SK-N-SH (cell line): Measurements from ENCODE around the gene ATP6V0E2. TPM values are rescaled to one million over a fixed set of nuclear protein-coding genes. Genes with fewer than 3 reads are reported as not detected.

Experiments used
- CTCF ChIA-PET: fragments of 300-600, 350-600 bp; formaldehyde crosslinking; extraction: SDS; loops from one replicate; lab custom pipeline; 2021; lab: Yijun Ruan, JAX
- POLR2A ChIA-PET: fragments of 350-600 bp; sonication (Branson Sonifier 250); formaldehyde crosslinking; extraction: SDS; loops from one replicate; lab custom pipeline; 2020; ENCODE audit warnings: antibody characterized with exemption, inconsistent platforms; lab: Yijun Ruan, JAX
- DNase-seq: peaks from one replicate; pipeline ENCODE4 v3.0.0; 2012
- H2AFZ ChIP-seq: fragments of 200-600 bp; sonication (generic); 2 replicates; pipeline ENCODE4 v1.8.1; 2016; ENCODE audit warnings: antibody characterized with exemption, mild to moderate bottlenecking, low read depth
- H3F3A ChIP-seq: fragments of 200-600 bp; sonication (generic); replicated peaks from 2 replicates; pipeline ENCODE3; 2016; ENCODE audit warnings: antibody characterized with exemption, mild to moderate bottlenecking; ENCODE audit not compliant: insufficient read depth
- H3K27ac ChIP-seq, 2 experiments: fragments of 200-500 bp in 1 of 2; fragments of 200-600 bp in 1 of 2; sonication (Bioruptor generic) in 1 of 2; sonication (generic), shearing (Covaris generic) in 1 of 2; 2 replicates each; pipeline versions ENCODE4 v1.5.1 to v1.6.1; 2014 to 2016; ENCODE audit warnings: low read depth in 2 of 2, inconsistent platforms in 1 of 2, low read length in 1 of 2, mild to moderate bottlenecking in 1 of 2, mixed read lengths in 1 of 2
- H3K27me3 ChIP-seq: fragments of 200-600 bp; sonication (generic), shearing (Covaris generic); 2 replicates; pipeline ENCODE4 v1.6.1; 2016; ENCODE audit warnings: mixed run types; ENCODE audit not compliant: insufficient read depth
- H3K36me3 ChIP-seq, 2 experiments: fragments of 200-500 bp in 1 of 2; fragments of 200-600 bp in 1 of 2; sonication (Bioruptor generic) in 1 of 2; sonication (generic) in 1 of 2; replicated peaks in 1 of 2; 2 replicates each; pipeline versions ENCODE3 to v1.5.1; 2014 to 2016; ENCODE audit warnings: low read length in 1 of 2, mild to moderate bottlenecking in 1 of 2; ENCODE audit not compliant: insufficient read depth in 2 of 2, control insufficient read depth in 1 of 2
- H3K4me1 ChIP-seq, 2 experiments: fragments of 200-500 bp in 1 of 2; fragments of 200-600 bp in 1 of 2; sonication (Bioruptor generic) in 1 of 2; sonication (generic), shearing (Covaris generic) in 1 of 2; 2 replicates each; pipeline versions ENCODE4 v1.5.1 to v1.6.1; 2014 to 2016; ENCODE audit warnings: low read depth in 1 of 2, low read length in 1 of 2, mixed run types in 1 of 2; ENCODE audit not compliant: insufficient read depth in 2 of 2, control insufficient read depth in 1 of 2
- H3K4me2 ChIP-seq: fragments of 200-600 bp; sonication (generic), shearing (Covaris generic); 2 replicates; pipeline ENCODE4 v1.6.1; 2017; ENCODE audit warnings: mixed run types
- H3K4me3 ChIP-seq, 2 experiments: fragments of 200-500 bp in 1 of 2; fragments of 200-600 bp in 1 of 2; sonication (Bioruptor generic) in 1 of 2; sonication (generic), shearing (Covaris generic) in 1 of 2; 2 replicates each; pipeline versions ENCODE4 v1.5.1 to v1.8.1; 2014 to 2016; ENCODE audit warnings: low read depth in 2 of 2, inconsistent platforms in 1 of 2, low read length in 1 of 2, mild to moderate bottlenecking in 1 of 2, mixed read lengths in 1 of 2, moderate library complexity in 1 of 2
- H3K79me2 ChIP-seq: fragments of 200-600 bp; sonication (generic); 2 replicates; pipeline ENCODE4 v1.8.1; 2017; ENCODE audit warnings: mild to moderate bottlenecking; ENCODE audit not compliant: insufficient read depth
- H3K9ac ChIP-seq: fragments of 200-600 bp; sonication (generic); 2 replicates; pipeline ENCODE4 v1.6.1; 2017; ENCODE audit warnings: mixed run types
- H3K9me2 ChIP-seq: fragments of 200-600 bp; sonication (generic); 2 replicates; pipeline ENCODE4 v1.6.1; 2017; ENCODE audit warnings: mixed run types
- H3K9me3 ChIP-seq: fragments of 200-600 bp; sonication (generic); 2 replicates; pipeline ENCODE4 v1.6.1; 2017; ENCODE audit warnings: mixed run types, mild to moderate bottlenecking, moderate library complexity
- H4K20me1 ChIP-seq: fragments of 200-600 bp; sonication (generic); 2 replicates; pipeline ENCODE4 v1.6.1; 2017; ENCODE audit warnings: mild to moderate bottlenecking, mixed run types; ENCODE audit not compliant: insufficient read depth
- CHD2 ChIP-seq: fragments of 150-350 bp; IDR thresholded peaks from 2 replicates; pipeline ENCODE4 v1.6.1; 2018; ENCODE audit warnings: low read length; ENCODE audit not compliant: partially characterized antibody
- ELF1 ChIP-seq: IDR thresholded peaks from 2 replicates; pipeline ENCODE4 v1.4.0; 2012
- EZH2phosphoT487 ChIP-seq: fragments of 200-600 bp; sonication (generic); IDR thresholded peaks from 2 replicates; pipeline ENCODE4 v1.6.1; 2017; ENCODE audit warnings: low read depth, mixed run types, mild to moderate bottlenecking, antibody characterized with exemption, moderate library complexity, borderline replicate concordance
- FOSL2 ChIP-seq: IDR thresholded peaks from 2 replicates; pipeline ENCODE4 v1.4.0; 2012; ENCODE audit warnings: low read depth, mild to moderate bottlenecking, moderate library complexity, borderline replicate concordance
- FOXJ3 ChIP-seq: sonication (generic); formaldehyde crosslinking; IDR thresholded peaks from 2 replicates; pipeline ENCODE4 v1.5.1; 2020; ENCODE audit warnings: mild to moderate bottlenecking, missing genetic modification reagents
- FOXM1 ChIP-seq: IDR thresholded peaks from 2 replicates; pipeline ENCODE4 v1.4.0; 2012; ENCODE audit warnings: low read depth, mild to moderate bottlenecking
- GABPA ChIP-seq: IDR thresholded peaks from 2 replicates; pipeline ENCODE4 v1.4.0; 2012; ENCODE audit warnings: low read depth, mild to moderate bottlenecking
- GATA2 ChIP-seq: sonication (generic); formaldehyde crosslinking; IDR thresholded peaks from 2 replicates; pipeline ENCODE4 v1.5.0; 2020; ENCODE audit warnings: mild to moderate bottlenecking, missing genetic modification reagents
- JUND ChIP-seq: IDR thresholded peaks from 2 replicates; pipeline ENCODE4 v1.4.0; 2012
- NFIC ChIP-seq: IDR thresholded peaks from 2 replicates; pipeline ENCODE4 v1.4.0; 2012; ENCODE audit warnings: borderline replicate concordance
- RAD21 ChIP-seq: IDR thresholded peaks from 2 replicates; pipeline ENCODE4 v1.6.1; 2012; ENCODE audit warnings: mild to moderate bottlenecking, low read length
- RFX5 ChIP-seq: IDR thresholded peaks from 2 replicates; pipeline ENCODE4 v1.6.1; 2012; ENCODE audit warnings: mild to moderate bottlenecking, improper control_type of control experiment, low read length
- RXRA ChIP-seq: IDR thresholded peaks from 2 replicates; pipeline ENCODE4 v1.4.0; 2012; ENCODE audit warnings: low read depth, mild to moderate bottlenecking, borderline replicate concordance
- SIN3A ChIP-seq: IDR thresholded peaks from 2 replicates; pipeline ENCODE4 v1.6.1; 2012; ENCODE audit warnings: low read depth, mild to moderate bottlenecking, low read length, moderate library complexity, borderline replicate concordance
- TAF1 ChIP-seq: IDR thresholded peaks from 2 replicates; pipeline ENCODE4 v1.6.1; 2012; ENCODE audit warnings: low read depth, mild to moderate bottlenecking, low read length, moderate library complexity, borderline replicate concordance
- TCF12 ChIP-seq: IDR thresholded peaks from 2 replicates; pipeline ENCODE4 v1.4.0; 2012
- YY1 ChIP-seq: IDR thresholded peaks from 2 replicates; pipeline ENCODE4 v1.4.0; 2012; ENCODE audit warnings: low read depth, mild to moderate bottlenecking
- WGBS: methylation state at CpG from one replicate; pipeline ENCODE4 v1.1.6; 2017; ENCODE audit warnings: low lambda C conversion rate; 5-methylcytosine and 5-hydroxymethylcytosine counted together
- polyA plus RNA-seq, 3 experiments: library from polyadenylated mRNA; depleted of rRNA; stranded (reverse); fragments of >200 nt; gene quantifications; 2 replicates each; pipeline ENCODE4 v1.2.3, GENCODE V29; 2012
- TF ChIP-seq, protein P1 (sequence below): IDR thresholded peaks from 2 replicates; pipeline ENCODE4; 2012
- TF ChIP-seq, protein P2 (sequence below): IDR thresholded peaks from 2 replicates; pipeline ENCODE4 v1.6.1; 2012; ENCODE audit warnings: mild to moderate bottlenecking, low read depth, low read length, moderate library complexity
- TF ChIP-seq, protein P3 (sequence below): IDR thresholded peaks from 2 replicates; pipeline ENCODE4 v1.4.0; 2012; ENCODE audit warnings: low read depth
- TF ChIP-seq, protein P4 (sequence below): IDR thresholded peaks from 2 replicates; pipeline ENCODE4 v1.4.0; 2012; ENCODE audit warnings: low read depth, borderline replicate concordance

The ATP6V0E2 gene
- polyA plus RNA-seq, 1 of the 3 experiments (the other 2 are of a cell fraction) = 49.6 TPM

GRCh38 chr7:149844445-149844844, 29.3 kb upstream of the ATP6V0E2 start:
- peaks cover 15 to 41% of the 10 kb centered on the region in 2 experiments for H3K36me3 ChIP-seq
- peaks cover 3% of the 10 kb centered on the region for H3F3A ChIP-seq
- H3K9ac ChIP-seq = no peak overlapping the region
- WGBS = 80% methylated on average over 6 of the region's 6 CpGs
- ChIA-PET CTCF (interaction anchor here (0.9 to 2.6 kb wide), 2 partner anchors 17 to 39 kb away, joined by 4 to 6 read pairs; no protein-coding TSS in a partner anchor), POLR2A (no interaction called here)
- TF ChIP-seq EZH2phosphoT487 (no peak), TCF12 (no peak), SIN3A (no peak), FOXM1 (no peak), GATA2 (CRISPR knock-in tag) (no peak), ELF1 (no peak), NFIC (no peak), JUND (no peak), TAF1 (no peak), YY1 (no peak), GABPA (no peak), RXRA (no peak)
- TF ChIP-seq, protein P1, sequence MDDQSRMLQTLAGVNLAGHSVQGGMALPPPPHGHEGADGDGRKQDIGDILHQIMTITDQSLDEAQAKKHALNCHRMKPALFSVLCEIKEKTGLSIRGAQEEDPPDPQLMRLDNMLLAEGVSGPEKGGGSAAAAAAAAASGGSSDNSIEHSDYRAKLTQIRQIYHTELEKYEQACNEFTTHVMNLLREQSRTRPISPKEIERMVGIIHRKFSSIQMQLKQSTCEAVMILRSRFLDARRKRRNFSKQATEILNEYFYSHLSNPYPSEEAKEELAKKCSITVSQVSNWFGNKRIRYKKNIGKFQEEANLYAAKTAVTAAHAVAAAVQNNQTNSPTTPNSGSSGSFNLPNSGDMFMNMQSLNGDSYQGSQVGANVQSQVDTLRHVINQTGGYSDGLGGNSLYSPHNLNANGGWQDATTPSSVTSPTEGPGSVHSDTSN = no peak
- H3K9me2 ChIP-seq = no peaks in the 10 kb centered on the region
- no peak overlapping the region for H3K4me2 ChIP-seq
- H4K20me1 ChIP-seq = no peaks in the 10 kb centered on the region
- peaks cover 15% of the 10 kb centered on the region for H3K79me2 ChIP-seq
- no peaks in the 10 kb centered on the region for H3K9me3 ChIP-seq
- no peaks in the 10 kb centered on the region for H3K27me3 ChIP-seq
- peaks cover 0 to 5% of the 10 kb centered on the region in 2 experiments; a peak in 2 of 4 replicates for H3K4me1 ChIP-seq
- no peak for DNase-seq
- no peak overlapping the region for H3K27ac ChIP-seq
- H2AFZ ChIP-seq = no peak overlapping the region
- no peak overlapping the region for H3K4me3 ChIP-seq

DNA sequence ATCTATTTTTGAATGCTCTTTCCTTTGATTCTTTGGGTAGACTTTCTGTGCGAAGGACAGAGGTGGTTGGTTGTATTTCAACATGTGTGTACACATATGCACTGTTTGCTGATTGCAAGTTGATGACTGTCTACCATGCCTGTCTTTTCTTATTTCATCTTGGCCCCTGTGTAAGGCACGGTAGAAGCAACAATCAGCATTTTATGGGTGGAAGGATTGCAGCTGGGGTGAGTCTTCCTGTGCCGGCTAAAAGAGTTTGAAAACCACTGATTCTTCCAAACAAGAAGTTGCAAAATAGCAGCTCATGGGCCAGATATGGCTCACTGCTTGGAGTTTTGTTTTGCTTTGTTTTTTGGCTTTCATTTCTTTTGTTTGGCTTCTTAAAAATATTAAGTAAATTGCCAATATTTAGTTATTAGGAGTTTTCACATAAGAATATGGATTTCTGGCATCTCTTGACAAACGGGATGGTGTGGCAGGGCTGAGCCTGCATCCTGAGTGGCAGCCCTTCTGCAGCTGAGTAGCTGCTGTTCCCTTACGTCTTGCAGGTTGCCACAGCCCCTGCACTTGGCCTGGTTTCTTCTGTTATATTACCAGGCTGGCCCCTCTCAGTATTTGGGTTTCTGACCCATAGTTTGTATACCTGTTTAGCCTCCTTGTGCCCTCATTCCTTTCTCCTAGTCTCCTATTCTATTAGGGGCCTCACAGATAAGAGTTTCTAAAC, 28.4 kb upstream of the ATP6V0E2 start:
- Histone ChIP-seq H3K27me3 (no peaks in the 10 kb centered on the region), H3F3A (no peaks in the 10 kb centered on the region), H3K9me2 (no peaks in the 10 kb centered on the region), H3K79me2 (peaks cover 8% of the 10 kb centered on the region; the same call in 1 of the 2 replicates), H3K9me3 (no peaks in the 10 kb centered on the region), H3K4me3 (no peak overlapping the region), H3K4me2 (no peak overlapping the region), H2AFZ (no peak overlapping the region), H3K36me3 (peaks cover 15 to 49% of the 10 kb centered on the region in 2 experiments), H3K9ac (no peak overlapping the region), H4K20me1 (no peaks in the 10 kb centered on the region), H3K4me1 (no peaks in the 10 kb centered on the region), H3K27ac (no peak overlapping the region)
- POLR2A ChIA-PET = no interaction called here
- DNase-seq = no peak
- CTCF ChIA-PET = interaction anchor here (1.0 to 1.2 kb wide), 2 partner anchors 11 to 38 kb away, joined by 5 read pairs; no protein-coding TSS in a partner anchor
- WGBS = 88% methylated on average over 5 of the region's 5 CpGs
- TF ChIP-seq, protein P2, sequence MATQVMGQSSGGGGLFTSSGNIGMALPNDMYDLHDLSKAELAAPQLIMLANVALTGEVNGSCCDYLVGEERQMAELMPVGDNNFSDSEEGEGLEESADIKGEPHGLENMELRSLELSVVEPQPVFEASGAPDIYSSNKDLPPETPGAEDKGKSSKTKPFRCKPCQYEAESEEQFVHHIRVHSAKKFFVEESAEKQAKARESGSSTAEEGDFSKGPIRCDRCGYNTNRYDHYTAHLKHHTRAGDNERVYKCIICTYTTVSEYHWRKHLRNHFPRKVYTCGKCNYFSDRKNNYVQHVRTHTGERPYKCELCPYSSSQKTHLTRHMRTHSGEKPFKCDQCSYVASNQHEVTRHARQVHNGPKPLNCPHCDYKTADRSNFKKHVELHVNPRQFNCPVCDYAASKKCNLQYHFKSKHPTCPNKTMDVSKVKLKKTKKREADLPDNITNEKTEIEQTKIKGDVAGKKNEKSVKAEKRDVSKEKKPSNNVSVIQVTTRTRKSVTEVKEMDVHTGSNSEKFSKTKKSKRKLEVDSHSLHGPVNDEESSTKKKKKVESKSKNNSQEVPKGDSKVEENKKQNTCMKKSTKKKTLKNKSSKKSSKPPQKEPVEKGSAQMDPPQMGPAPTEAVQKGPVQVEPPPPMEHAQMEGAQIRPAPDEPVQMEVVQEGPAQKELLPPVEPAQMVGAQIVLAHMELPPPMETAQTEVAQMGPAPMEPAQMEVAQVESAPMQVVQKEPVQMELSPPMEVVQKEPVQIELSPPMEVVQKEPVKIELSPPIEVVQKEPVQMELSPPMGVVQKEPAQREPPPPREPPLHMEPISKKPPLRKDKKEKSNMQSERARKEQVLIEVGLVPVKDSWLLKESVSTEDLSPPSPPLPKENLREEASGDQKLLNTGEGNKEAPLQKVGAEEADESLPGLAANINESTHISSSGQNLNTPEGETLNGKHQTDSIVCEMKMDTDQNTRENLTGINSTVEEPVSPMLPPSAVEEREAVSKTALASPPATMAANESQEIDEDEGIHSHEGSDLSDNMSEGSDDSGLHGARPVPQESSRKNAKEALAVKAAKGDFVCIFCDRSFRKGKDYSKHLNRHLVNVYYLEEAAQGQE = no peak
- TF ChIP-seq NFIC = no peak
- no peak for TF ChIP-seq FOXJ3
- TF ChIP-seq YY1 = no peak
- no peak for TF ChIP-seq RAD21
- no peak for TF ChIP-seq FOSL2
- TF ChIP-seq, protein P3, sequence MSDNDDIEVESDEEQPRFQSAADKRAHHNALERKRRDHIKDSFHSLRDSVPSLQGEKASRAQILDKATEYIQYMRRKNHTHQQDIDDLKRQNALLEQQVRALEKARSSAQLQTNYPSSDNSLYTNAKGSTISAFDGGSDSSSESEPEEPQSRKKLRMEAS = no peak
- TF ChIP-seq SIN3A = no peak
- TF ChIP-seq, protein P4, sequence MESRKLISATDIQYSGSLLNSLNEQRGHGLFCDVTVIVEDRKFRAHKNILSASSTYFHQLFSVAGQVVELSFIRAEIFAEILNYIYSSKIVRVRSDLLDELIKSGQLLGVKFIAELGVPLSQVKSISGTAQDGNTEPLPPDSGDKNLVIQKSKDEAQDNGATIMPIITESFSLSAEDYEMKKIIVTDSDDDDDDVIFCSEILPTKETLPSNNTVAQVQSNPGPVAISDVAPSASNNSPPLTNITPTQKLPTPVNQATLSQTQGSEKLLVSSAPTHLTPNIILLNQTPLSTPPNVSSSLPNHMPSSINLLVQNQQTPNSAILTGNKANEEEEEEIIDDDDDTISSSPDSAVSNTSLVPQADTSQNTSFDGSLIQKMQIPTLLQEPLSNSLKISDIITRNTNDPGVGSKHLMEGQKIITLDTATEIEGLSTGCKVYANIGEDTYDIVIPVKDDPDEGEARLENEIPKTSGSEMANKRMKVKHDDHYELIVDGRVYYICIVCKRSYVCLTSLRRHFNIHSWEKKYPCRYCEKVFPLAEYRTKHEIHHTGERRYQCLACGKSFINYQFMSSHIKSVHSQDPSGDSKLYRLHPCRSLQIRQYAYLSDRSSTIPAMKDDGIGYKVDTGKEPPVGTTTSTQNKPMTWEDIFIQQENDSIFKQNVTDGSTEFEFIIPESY = no peak
- TF ChIP-seq RXRA = no peak
- no peak for TF ChIP-seq RFX5
- TF ChIP-seq EZH2phosphoT487 = no peak
- no peak for TF ChIP-seq FOXM1
- no peak for TF ChIP-seq CHD2
